ENCODE results near the gene P4HA1.
A peak's percentile ranks its signal among the peaks of the same experiment; 100 is the strongest.
"Not testable (repeated sequence)": the region's sequence is repeated elsewhere in the genome, so short reads cannot be mapped to it uniquely, and the experiment has no call there.

The P4HA1 gene

DNA sequence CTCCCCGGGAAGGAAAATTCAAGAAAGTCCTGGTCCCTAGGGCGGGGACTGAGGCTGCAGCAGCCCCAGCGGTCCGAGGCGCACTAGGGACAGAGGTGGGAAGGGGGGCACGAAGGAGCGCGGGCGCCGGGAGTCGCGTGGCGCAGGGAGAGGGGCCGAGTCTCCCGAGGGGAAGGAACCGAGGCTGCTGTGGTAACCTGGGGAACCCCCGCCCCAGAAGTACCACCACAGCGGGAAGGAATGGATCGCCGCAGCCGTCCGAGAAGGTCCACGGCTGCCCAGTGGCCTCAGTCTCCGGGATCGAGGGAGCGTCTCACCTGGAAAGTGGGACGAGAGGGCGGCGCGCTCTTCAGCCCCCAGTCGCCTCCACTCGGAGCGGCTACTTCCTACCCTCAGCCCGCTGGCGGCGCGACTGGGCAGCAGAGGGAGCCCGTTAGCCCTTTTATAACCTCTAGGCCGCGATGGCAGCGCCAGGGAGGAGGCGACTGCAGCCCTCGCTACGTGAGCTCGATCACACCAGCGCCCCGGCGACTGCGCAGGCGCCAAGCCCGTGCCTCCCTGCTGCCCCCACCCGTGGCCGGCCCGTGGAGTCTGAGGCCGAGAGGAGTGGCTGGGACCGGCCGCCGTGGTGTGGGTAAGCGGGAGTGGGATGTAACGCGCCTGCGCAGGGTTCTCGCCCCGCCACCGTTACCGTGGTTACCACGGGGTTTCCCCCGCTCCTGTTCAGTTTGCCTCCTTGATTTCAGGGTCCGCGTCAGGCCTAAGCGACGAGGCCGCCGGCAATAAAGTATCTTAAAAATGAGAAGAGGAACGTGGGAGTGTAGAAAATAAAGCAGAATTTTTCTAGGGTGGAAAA lies at the start of gene P4HA1:
Gene P4HA1 (minus strand): TSS at position 418 of the 856 bp plus-strand sequence. CDS start 21,983 bp downstream, outside the sequence.
- DNase-seq: peak; percentile 100

DNA sequence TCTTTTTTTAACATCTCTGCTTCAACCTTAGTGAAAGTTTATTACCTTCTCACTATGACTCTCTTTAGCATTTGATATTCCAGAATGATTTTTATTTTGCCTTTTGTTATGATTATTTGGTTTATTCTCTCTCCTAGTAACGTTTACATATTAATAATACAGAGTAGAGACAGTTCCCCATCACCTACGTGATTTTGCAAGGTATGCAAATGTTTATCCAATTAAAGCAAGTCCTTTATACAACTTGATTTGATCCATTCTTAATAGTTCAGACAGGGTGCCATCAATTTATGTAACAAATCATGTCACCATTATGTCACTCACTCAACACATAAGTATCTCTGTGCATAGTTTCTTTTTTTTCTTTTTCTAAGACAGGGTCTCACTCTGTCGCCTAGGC lies 44.9 kb upstream of the P4HA1 start:
- DNase-seq: no peak

DNA sequence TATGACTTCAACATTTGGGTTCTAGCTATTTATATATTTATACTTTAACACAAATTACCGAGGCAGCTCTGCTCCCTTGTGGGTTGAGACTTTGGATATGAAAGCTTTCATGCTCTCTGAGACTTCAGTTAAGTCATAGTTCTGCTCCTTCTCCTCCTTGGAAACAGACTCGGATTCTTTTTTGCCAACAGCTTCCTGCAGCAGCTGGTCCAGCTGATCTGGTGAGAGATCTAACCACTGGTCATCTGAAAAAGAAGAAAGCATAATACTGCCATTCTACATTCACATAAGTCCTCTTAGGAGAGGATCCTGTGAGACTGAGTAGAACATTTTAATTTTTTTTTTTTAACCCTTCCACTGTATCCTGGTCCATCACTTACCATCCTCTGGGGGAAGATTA lies 42.6 kb upstream of the P4HA1 start:
- DNase-seq: no peak

DNA sequence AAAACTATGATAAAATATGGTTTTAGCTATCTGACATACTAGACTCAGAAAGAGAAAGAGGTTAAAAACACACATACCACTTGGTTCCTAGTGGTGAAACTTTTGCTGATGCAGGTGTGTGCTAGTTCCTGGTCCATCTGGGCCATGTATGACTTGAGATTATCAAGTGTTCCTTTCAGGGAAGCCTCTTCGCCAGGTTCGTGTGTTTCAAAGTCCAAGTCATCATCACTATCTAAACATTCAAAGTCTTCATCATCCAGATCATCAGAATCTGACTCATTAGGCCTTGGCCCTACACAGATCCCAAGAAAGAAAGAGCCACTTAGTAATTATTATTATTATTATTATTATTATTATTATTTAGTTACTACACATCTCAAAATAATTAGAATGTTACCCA lies 40.0 kb upstream of the P4HA1 start:
- no peak for DNase-seq

DNA sequence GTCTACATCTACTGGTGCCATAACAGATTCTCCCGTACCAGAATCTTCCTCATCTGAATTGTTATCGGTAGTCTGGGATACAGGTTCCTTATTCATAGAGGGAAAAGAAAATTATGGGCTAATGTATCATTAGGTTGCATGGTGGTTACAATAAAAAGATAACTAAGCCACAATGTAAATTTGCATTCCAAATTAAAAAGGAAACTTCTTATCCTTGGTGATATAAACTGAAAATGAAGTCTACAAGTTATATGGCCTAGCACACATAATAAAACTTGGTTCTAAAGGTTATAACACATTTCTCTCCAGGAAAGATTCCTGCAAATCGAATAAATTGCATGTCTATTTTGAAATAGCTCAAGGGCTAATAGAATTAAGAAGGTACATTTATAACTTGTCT lies 38.1 kb upstream of the P4HA1 start:
- no peak for DNase-seq

GRCh38 chr10:73131913-73132686 lies 35.4 kb upstream of the P4HA1 start:
- no peak for DNase-seq

DNA sequence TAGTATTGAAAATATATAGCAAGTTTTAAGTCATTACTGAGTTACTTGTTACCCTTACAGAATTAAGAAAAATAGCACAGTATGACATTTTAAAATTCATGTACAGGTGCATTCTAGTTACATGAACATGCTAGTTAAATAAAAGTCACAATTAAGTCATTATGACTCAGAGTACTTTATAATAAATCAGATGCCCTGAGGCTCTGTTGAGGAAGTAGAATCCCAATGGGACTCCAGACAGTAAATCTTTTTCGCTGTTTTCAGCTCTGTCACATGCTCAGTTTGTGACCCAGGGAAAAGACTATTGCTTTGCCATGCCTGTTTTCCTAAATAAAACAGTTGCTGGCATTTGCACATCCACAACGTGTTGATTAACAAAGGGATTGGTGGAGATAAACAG lies 34.6 kb upstream of the P4HA1 start:
- no peak for DNase-seq

GRCh38 chr10:73126343-73126742 lies 29.7 kb upstream of the P4HA1 start:
- DNase-seq: no peak

DNA sequence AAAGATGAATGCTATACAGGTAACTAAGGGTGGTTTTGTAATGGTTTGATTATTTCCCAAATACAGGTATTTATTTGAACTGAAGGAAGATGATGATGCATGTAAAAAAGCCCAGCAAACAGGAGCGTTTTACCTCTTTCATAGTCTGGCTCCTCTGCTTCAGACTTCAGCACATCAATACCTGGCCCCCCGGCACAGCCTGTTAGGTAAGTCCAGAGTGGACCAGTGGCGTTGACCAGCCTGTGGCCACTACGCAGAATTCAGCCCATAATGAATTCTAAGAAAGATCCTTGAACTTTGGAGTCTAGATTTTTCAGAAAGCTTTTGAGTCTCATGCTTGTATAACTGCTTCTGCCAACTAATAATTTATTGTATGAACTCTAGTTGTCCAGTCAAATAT lies 23.3 kb upstream of the P4HA1 start:
- no peak for DNase-seq

DNA sequence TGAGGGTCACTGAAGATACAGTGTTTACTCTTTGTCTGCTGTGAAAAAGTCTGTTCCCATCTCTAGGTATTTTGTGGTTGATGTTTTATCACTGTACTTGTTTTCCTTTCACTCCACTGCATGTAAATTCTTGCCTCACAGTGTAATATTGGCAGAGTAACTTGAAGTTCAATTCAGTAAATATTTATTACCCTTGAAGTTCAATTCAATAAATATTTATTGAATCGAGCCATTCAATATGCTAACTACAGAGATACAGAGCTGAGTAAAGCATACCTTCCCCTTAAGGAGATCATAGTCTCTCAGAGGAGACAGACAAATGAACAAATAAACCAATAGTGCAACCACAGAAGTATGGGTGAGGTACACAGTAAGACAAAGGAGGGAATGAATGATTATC lies 22.8 kb upstream of the P4HA1 start:
- no peak for DNase-seq

DNA sequence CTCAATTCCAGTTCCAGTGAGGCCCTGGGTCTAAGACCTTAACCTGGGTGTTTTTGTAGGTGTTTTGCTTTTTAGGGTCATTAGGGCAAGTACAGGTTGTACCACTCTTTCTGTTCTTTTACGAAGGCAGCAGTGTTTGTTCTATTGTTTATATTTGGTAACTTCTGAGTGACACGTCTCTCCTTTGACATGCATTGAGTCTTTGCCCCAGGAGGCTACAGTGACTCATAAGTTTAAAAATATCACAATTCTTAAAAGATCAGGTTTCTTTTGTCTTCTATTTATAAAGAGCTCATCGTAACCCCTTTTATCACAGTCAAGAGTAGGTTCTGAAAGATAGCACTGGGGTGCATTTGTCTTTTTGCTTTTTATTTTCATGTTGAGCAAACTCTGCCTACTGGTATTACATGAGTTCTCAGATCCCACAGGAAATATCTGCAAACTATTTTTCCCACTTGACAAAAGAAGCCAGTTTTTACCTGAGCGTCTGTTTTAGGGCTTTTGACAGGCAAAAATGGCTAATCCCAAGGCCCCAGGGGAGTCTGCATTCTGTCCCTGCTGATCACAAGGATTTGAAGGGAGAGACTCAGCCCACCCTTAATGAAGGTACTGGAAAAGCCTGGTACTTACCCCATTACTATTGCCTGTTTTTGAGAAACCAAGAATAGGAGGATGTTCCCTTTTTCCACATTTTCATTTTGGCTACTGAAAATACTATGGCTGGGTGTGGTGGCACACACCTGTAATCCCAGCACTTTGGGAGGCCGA lies 21.5 kb upstream of the P4HA1 start:
- no peak for DNase-seq

GRCh38 chr10:73116017-73116416 lies 19.4 kb upstream of the P4HA1 start:
- DNase-seq: no peak

- no peak for DNase-seq
Observed at GRCh38 chr10:73113551-73113950, 16.9 kb upstream of the P4HA1 start.

DNA sequence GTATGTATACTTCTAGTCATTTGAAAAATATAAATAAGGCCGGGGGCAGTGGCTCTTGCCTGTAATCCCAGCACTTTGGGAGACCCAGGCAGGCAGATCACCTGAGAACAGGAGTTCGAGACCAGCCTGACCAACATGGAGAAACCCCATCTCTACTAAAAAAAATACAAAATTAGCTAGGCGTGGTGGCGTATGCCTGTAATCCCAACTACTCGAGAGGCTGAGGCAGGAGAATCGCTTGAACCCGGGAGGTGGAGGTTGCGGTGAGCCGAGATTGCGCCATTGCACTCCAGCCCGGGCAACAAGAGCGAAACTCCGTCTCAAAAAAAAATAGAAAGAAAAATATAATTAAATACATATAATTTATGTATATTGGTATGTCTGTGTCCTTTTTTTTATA lies 15.4 kb upstream of the P4HA1 start:
- DNase-seq: not testable (repeated sequence)

- peak; percentile 77 for DNase-seq
Observed at GRCh38 chr10:73110345-73110849, 13.7 kb upstream of the P4HA1 start, which contains the start of gene NUDT13. Gene NUDT13, plus strand, starts transcription at chr10:73110455. Its CDS starts 3,911 bp downstream, at chr10:73114366.

- DNase-seq: not testable (repeated sequence)
Observed at GRCh38 chr10:73109248-73109652, 12.6 kb upstream of the P4HA1 start.

- DNase-seq: no peak
Observed at GRCh38 chr10:73106301-73106700, 9.6 kb upstream of the P4HA1 start.

DNA sequence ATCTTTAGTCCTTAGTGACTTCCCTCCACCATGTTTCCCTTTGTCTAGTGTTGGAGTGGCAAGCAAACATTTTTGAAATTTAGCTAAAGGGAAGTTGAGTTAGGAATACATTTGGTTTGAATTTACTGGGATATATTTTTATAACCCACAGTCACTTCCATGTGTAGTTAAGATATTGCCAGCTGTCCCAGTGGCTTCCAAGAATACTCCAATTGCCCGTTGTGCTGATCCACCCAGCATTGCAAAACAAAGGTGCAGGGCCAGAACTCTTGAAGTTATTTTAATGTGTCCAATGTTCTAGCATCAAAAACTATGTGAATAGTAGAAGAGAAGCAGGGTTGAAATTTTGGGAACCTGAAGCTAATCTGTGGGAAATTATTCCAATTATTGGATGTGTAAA lies 2.5 kb upstream of the P4HA1 start:
- no peak for DNase-seq

GRCh38 chr10:73097305-73097670 lies 622 bp upstream of the P4HA1 start:
- no peak for DNase-seq

GRCh38 chr10:73096041-73096448 lies 621 bp downstream of the P4HA1 start:
- peak; percentile 82 for DNase-seq

DNA sequence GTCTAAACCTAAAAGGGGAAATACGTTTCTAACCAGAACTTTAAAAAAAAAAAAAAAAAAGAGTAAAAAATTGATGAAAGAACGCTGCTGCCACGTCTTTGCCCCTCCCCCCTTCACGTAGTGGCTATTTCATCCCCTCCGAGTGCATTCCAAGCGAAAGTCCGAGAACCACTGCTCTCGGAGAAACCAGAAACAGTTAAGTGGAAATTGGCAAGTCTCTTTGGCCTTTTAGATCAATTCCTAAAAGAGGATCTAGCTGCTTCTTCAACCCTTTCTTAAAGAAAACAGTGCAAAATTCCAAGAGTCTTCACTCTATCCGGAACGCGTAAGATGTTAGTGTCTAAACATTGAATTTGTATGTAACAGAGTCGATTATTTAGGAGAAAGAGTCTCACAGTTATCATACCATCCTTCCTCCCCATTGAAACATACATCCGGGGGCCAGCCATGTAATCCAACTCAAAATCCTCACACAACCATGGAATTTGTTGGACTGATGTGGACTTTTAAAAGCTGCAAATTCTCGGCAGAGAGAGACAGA lies 1.1 kb downstream of the P4HA1 start:
- peak; percentile 81 for DNase-seq

DNA sequence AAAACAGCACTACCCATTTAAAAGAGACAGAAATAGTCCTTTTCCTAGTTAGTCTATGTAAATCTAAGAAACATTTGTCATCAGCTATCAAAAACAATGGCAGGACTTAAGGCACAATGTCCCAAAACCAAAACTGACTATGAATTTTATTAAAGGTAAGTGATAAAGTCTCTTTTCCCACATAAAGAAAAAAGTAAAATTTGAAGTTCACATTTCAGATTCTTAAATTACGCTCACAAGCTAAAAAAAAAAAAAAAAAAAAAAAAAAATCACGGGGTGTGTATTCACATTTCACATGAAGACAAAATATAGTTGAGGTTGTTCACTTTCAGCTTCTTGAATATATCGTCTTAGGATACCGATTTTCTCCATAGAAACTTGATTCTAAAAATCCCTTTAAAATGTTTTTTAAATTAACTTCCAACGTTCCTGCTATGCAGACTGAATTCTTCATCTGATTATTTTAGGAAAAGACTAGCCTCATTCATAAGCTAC lies 1.6 kb downstream of the P4HA1 start:
- DNase-seq: no peak
